HG02642 (cell line): ENCODE results near the gene SERTAD4.
"Not testable (repeated sequence)": the region's sequence is repeated elsewhere in the genome, so short reads cannot be mapped to it uniquely, and the experiment has no call there.

ENCODE experiments used
- ATAC-seq: cut with Tn5 transposase; IDR thresholded peaks from one replicate; pipeline ENCODE4 v1.9.1; 2021; ENCODE audit warnings: mild to moderate bottlenecking; ENCODE audit not compliant: unreplicated experiment, poor library complexity

The SERTAD4 gene

DNA sequence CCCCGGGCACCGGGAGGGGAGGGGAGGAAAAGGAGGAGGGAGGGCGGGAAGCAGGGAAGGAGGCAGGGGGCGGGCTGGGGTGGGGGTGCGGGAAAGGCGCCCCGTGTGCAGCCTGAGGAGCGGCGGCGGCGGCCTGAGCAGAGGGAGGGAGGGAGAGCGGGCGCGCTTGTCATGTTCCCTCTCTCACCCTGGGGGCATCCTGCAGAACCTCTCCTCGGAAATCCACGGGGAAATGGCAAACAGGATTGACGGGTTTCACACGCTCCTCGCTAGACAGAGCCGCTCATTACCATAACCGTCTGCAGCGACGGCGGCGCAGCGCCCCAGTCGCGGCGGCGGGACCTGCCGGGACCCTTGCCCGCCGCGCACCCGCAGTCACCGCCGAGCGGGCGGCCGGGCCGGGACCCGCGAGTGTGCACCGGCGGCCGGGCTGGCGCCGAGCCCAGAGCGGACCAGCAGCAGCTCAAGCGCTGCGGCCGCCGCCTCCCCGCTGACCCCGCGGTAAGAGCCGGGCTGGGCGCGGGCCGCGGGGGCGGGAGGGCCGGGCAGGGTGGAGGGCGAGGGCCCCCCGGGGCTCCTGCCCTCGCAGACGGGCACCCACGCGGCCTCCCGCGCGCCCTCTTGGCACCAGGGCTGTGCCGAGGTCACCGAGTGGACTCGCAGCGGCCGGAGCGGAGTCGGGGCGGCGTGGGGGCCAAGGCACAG, at the start of gene SERTAD4:
Gene SERTAD4, plus strand, starts transcription at position 286 of the 705 bp plus-strand sequence. CDS start 5,165 bp downstream, outside the sequence.
- ATAC-seq, result no peak

- no peak for ATAC-seq
Measured at GRCh38 chr1:210185063-210185462, 47.5 kb upstream of the SERTAD4 start.

DNA sequence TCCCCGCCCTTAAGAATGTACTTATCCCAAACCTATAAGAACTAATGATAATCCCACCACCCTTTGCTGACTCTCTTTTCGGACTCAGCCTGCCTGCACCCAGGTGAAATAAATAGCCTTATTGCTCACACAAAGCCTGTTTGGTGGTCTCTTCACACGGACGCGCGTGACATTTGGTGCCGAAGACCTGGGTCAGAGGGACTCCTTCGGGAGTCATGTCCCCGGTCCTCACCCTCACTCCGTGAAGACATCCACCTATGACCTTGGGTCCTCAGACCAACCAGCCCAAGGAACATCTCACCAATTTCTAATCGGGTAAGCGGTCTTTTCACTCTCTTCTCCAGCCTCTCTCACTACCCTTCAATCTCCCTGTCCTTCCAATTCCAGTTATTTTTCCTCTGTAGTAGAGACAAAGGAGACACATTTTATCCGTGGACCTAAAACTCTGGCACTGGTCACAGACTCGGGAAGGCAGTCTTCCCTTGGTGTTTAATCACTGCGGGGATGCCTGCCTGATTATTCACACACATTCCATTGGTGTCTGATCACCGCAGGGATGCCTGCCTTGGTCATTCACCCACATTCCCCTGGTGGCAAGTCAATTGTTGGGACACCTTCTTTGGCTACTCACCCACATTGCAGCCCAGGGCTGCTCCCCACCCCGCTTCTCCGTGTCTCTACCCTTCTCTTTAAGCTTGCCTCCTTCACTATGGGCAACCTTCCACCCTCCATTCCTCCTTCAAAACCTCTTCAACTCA, 44.6 kb upstream of the SERTAD4 start:
- ATAC-seq, result not testable (repeated sequence)

GRCh38 chr1:210189426-210189825, 43.2 kb upstream of the SERTAD4 start:
- no peak for ATAC-seq

- no peak for ATAC-seq
Measured at GRCh38 chr1:210195635-210196160, 36.9 kb upstream of the SERTAD4 start.

- not testable (repeated sequence) for ATAC-seq
Measured at GRCh38 chr1:210196266-210196665, 36.3 kb upstream of the SERTAD4 start.

DNA sequence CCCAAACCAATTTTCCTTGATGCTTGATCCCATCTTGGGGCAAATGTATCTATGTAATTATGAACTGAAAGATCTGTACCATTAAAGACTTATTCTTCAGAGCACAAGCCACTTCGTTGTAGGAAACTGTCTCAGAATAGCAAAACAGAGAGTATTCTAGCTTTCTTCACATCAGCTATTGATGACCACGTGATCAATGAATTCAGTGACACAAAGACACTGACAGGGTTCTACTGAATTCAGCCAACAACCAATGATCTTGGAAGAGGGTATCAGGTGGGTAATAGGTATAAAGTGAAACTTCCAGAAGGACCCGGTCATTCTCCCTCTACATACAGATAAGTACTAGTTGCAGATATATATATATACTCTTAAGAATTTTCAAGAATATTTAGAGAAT, 33.8 kb upstream of the SERTAD4 start:
- no peak for ATAC-seq

- no peak for ATAC-seq
Measured at GRCh38 chr1:210200124-210200736, 32.4 kb upstream of the SERTAD4 start.

DNA sequence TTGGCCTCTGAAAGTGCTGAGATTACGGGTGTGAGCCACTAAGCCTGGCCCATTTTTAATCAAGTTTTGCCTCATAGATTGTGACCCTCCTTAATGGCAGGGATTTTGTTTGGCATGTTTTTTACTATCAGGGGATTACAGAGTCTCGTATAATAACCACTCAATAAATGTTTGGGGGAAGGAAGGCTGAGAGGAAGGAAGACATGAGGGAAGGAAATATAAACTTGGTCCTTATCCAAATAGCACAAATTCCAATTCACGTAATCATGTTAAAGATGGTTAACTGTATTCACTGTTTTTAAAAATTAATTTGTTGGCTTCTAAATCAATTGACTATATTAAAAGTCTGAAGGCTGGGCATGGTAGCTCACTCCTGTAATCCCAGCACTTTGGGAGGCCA, 30.9 kb upstream of the SERTAD4 start:
- no peak for ATAC-seq

- no peak for ATAC-seq
Measured at GRCh38 chr1:210207597-210208450, 24.8 kb upstream of the SERTAD4 start.

DNA sequence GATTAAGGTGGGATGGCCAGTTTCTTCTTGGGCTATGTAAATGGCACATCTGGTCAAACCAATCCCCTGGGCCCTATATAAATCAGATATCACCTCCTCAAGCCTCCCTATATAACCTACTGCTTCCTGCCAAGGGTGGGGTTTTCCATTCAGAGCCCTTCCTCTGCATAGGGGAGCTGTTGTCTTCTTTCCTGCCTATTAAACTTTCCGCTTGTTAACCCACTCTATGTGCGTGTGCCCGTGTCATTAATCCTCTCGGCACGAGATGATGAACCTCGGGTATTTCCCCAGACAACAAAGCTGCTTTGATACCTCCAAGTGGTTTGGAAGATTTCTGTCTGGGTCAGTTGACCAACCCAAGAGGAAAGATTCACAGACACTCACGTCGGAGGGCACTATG, 19.3 kb upstream of the SERTAD4 start:
- ATAC-seq, result no peak

DNA sequence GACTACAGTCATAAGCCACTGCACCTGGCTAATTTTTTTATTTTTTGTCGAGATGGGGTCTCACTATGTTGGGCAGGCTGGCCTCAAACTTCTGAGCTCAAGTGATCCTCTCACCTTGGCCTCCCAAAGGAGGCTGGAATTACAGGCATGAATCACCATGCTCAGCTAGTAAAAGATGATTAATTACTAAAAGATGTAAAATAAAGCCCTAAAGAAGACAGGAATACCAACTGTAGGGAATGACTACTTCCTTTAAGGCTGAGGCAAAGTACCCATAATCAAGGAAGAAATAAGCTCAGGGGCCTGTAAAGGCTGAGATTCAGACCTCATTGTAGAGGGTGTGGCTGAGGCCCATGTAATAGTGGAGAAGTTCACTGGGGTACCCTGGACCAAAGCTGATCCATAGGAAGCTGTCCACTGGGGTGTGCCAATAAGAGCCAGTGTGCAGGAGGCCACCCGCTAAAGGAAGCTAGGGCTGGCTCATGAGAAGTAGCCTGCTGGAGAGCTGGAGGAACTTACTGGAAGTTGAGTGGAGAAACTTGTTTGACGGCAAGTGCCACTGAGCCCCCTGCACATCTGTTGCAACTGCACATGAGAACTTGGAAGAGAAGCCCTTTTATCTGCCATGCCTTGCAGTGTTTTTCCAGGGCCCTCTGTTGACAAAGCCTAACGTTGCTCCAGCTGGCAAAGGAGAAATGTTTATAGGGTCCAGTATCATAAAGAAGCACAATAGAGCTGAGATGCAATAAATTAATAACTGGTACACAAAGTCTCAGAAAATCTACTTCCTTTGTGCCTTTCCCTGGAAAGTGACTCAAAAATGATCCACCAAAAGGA, 17.8 kb upstream of the SERTAD4 start:
- no peak for ATAC-seq

- ATAC-seq, result no peak
Measured at GRCh38 chr1:210217482-210217881, 15.1 kb upstream of the SERTAD4 start.

DNA sequence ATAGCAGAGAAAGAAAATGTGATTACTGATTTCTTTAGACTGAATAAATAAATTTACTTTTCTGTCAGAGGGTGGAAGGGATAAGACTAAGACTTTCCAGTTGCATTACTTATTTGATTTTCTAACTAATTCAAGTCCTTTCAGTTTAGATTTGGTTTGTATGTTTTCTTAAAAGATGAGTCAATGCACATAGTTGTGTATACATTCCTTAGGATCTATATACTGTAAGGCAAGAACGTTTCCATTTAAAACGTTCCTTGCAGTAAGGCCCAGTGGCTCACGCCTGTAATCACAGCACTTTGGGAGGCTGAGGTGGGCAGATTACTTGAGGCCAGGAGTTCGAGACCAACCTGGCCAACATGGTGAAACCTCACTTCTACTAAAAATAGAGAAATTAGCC, 14.5 kb upstream of the SERTAD4 start:
- no peak for ATAC-seq

- ATAC-seq, result no peak
Measured at GRCh38 chr1:210222340-210223006, 10.1 kb upstream of the SERTAD4 start.

- ATAC-seq, result no peak
Measured at GRCh38 chr1:210223226-210223904, 9.2 kb upstream of the SERTAD4 start.

- ATAC-seq, result no peak
Measured at GRCh38 chr1:210228158-210228557, 4.4 kb upstream of the SERTAD4 start.

DNA sequence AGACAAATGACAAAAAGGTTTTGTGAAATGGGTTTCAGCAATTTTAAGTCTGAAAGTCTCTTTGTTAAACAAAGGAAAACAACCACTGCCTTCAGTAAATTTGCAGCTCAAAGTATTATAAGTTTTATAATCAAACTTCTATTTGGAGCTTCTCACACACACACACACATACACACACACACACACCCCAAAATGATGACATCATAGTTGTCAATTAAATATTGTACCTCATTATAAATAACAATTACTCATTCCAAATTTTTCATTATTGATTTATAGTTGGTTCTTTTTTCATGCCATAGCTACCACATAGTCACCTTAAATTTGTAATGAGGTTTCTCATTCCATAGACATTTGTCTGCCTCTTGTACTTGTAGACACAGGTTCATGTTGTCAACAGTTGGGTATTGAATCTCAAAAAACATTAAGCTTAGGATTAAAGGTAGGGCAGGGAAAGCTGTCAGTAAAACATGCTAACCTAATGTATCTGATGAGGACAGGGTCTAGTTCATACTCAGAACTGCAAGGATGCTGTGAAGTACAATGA, 2.4 kb upstream of the SERTAD4 start:
- no peak for ATAC-seq
